ENCODE data around the gene FFAR3. TPM values are rescaled to one million over a fixed set of nuclear protein-coding genes. Genes with fewer than 3 reads are reported as not detected.

Gene FFAR3
- total and polyA plus RNA-seq, 9 of the 15 experiments (the other 6 are each of a cell fraction or from before 2014, with no cell fraction given) = not detected

- TF ChIP-seq PRDM10 (IDR thresholded peaks at IDR 0.05; ENCODE audit: partially characterized antibody) (peak; percentile 56), FOXK1 (CRISPR knock-in tag; IDR thresholded peaks at IDR 0.05; ENCODE audit: borderline replicate concordance) (no peak), ZBTB8A (IDR thresholded peaks at IDR 0.05; ENCODE audit: partially characterized antibody) (no peak), JUN (IDR thresholded peaks at IDR 0.05; ENCODE audit: borderline replicate concordance, low read depth, low read length) (peak; percentile 90), JUN (CRISPR knock-in tag; IDR thresholded peaks at IDR 0.05; ENCODE audit: borderline replicate concordance) (no peak), BRF1 (IDR thresholded peaks at IDR 0.05; ENCODE audit: borderline replicate concordance, extremely low read depth, insufficient read length) (no peak), CCNT2 (IDR thresholded peaks at IDR 0.05; ENCODE audit: borderline replicate concordance, extremely low read depth, insufficient read length, low read depth, low read length) (no peak), ILK (tag; IDR thresholded peaks at IDR 0.05; ENCODE audit: borderline replicate concordance, low read depth) (no peak), ZNF584 (CRISPR knock-in tag; IDR thresholded peaks at IDR 0.05; ENCODE audit: low read depth) (no peak), BMI1 (IDR thresholded peaks at IDR 0.05; ENCODE audit: low read length) (no peak), SAP30 (IDR thresholded peaks at IDR 0.05; ENCODE audit: borderline replicate concordance, insufficient read depth, low read depth, low read length, poor library complexity, severe bottlenecking) (no peak), ARID1B (IDR thresholded peaks at IDR 0.05) (no peak; the same call in 1 of the 2 replicates), CEBPG (CRISPR knock-in tag; IDR thresholded peaks at IDR 0.05) (no peak), CEBPG (tag; conservative IDR thresholded peaks at IDR 0.05 in 1 of 2, IDR thresholded peaks at IDR 0.05 in 1 of 2) (peak in 1 of 2 experiments; percentile 51; a peak in 1 of 4 replicates), FOSL1 (tag; conservative IDR thresholded peaks at IDR 0.05) (peak; percentile 69), TARDBP (IDR thresholded peaks at IDR 0.05) (no peak), STAT5A (IDR thresholded peaks at IDR 0.05; ENCODE audit: borderline replicate concordance, low read length) (no peak), BRD9 (IDR thresholded peaks at IDR 0.05; ENCODE audit: low read depth, partially characterized antibody) (no peak), PRPF4 (IDR thresholded peaks at IDR 0.05; ENCODE audit: insufficient read depth, low read depth, low read length, poor library complexity, severe bottlenecking) (no peak), SRSF1 (IDR thresholded peaks at IDR 0.05; ENCODE audit: low read depth, low read length) (no peak), HDAC3 (IDR thresholded peaks at IDR 0.05; ENCODE audit: borderline replicate concordance, partially characterized antibody) (no peak), HNRNPK (IDR thresholded peaks at IDR 0.05; ENCODE audit: low read depth, low read length, poor library complexity, severe bottlenecking) (no peak), CBX2 (IDR thresholded peaks at IDR 0.05; ENCODE audit: insufficient read depth, low read length, poor library complexity, severe bottlenecking) (no peak), ZBED1 (IDR thresholded peaks at IDR 0.05) (no peak), RUNX1 (IDR thresholded peaks at IDR 0.05; ENCODE audit: low read depth) (no peak), FOS (IDR thresholded peaks at IDR 0.05; ENCODE audit: extremely low read depth, insufficient read length) (no peak)
These were observed 46.8 kb downstream of the FFAR3 start (continued) for GRCh38 chr19:35404879-35405622.
